Upper lobe of left lung (tissue), 4 donors: ENCODE data around the gene STIM2.

Source experiments
- CTCF ChIP-seq, 6 experiments: fragments of 450-650 bp in 4 of 6; fragments of 200-600 bp in 2 of 6; sonication (generic) in 2 of 6; IDR thresholded peaks; one replicate each; pipeline ENCODE4 v1.5.1; 2016 to 2019; ENCODE audit warnings: antibody characterized with exemption in 6 of 6
- EP300 ChIP-seq, 4 donors: sonication (generic); formaldehyde crosslinking; IDR thresholded peaks; one replicate each; pipeline ENCODE4 v1.5.1; 2017; ENCODE audit warnings: antibody characterized with exemption in 4 of 4, control low read depth in 2 of 4
- POLR2A ChIP-seq, 4 donors: fragments of 450-650 bp; IDR thresholded peaks; one replicate each; pipeline ENCODE4 v1.5.1; 2016 to 2017; ENCODE audit warnings: antibody characterized with exemption in 4 of 4, mild to moderate bottlenecking in 2 of 4
- POLR2AphosphoS5 ChIP-seq, 2 donors: sonication (generic); formaldehyde crosslinking; IDR thresholded peaks; one replicate each; pipeline ENCODE4 v1.5.1; 2017; ENCODE audit warnings: antibody characterized with exemption in 2 of 2

- no peak for TF ChIP-seq POLR2AphosphoS5 (IDR thresholded peaks at IDR 0.05)
- no peak for TF ChIP-seq POLR2A (IDR thresholded peaks at IDR 0.05)
- no peak for TF ChIP-seq CTCF (IDR thresholded peaks at IDR 0.05)
- no peak for TF ChIP-seq EP300 (IDR thresholded peaks at IDR 0.05)
Observed at GRCh38 chr4:26896636-26897035, 36.0 kb downstream of the STIM2 start.
